ENCODE results near the gene PAX6. TPM values are rescaled to one million over a fixed set of nuclear protein-coding genes. Genes with fewer than 3 reads are reported as not detected.

PAX6 gene
- total and polyA plus RNA-seq, 3 donors from 2014 or later = 3.1 to 8.3 (median 4.1) TPM

- no peaks in the 10 kb centered on the region for H3K36me3 ChIP-seq (ENCODE audit: low read depth, missing control alignments)
- WGBS, 2 donors = 15 to 23% methylated on average over 9 of the region's 9 CpGs
- H3K4me1 ChIP-seq = peaks cover 11% of the 10 kb centered on the region
- TF ChIP-seq POLR2A (IDR thresholded peaks at IDR 0.05) (no peak), CTCF (IDR thresholded peaks at IDR 0.05) (no peak)
- peaks cover 2% of the 10 kb centered on the region for H3K27me3 ChIP-seq
- intact Hi-C loops (cut with DNase I; ENCODE audit: low total_unique reads) = no loop called here
- no peak overlapping the region for H3K4me3 ChIP-seq
- DNase-seq = no peak
- no peaks in the 10 kb centered on the region for H3K9me3 ChIP-seq
- no peak overlapping the region for H3K27ac ChIP-seq
Observed at GRCh38 chr11:31801298-31801702, 9.8 kb downstream of the PAX6 start.

DNA sequence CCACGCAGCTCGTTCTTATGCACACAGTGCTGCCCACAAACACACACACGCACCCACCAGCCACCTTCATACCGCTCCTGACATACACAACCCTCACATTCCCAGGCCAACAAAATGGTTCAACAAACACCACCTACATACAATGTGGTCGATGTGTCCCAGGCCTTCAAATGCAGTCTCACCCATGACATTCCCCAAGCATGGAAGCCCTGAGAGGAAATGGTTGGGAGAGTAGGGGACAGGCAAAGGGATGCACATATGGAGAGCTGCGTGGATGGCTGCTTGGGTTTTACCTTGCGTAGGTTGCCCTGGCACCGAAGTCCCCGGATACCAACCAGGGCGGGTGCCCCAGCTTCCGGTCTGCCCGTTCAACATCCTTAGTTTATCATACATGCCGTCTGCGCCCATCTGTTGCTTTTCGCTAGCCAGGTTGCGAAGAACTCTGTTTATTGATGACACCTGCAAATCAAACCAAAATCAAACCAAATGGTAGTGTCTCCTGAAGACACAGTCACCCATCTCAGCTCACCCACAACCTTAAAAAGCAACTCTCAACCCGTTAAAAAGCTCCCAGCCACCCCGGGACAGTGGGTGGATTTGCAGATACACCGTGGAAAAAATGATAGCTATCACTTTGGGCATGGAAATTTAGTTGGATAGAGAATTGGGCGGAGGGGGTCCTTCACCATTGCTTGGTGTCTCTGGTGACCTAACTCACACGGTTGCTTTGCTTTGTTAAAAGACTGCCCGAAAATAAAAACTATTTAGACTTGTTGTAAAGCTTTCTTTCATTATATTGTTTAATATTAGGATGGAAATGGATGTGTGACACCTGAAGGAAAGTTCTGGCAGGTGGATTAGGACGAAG lies 10.5 kb downstream of the PAX6 start:
- DNase-seq = no peak
- 11 to 18% methylated on average over 23 of the region's 23 CpGs for WGBS, 2 donors
- intact Hi-C loops (cut with DNase I; ENCODE audit: low total_unique reads) = no loop called here
- TF ChIP-seq POLR2A (IDR thresholded peaks at IDR 0.05) (no peak), CTCF (IDR thresholded peaks at IDR 0.05) (no peak)
- H3K4me1 ChIP-seq = peaks cover 9% of the 10 kb centered on the region
- H3K27me3 ChIP-seq = peaks cover 2% of the 10 kb centered on the region
- no peaks in the 10 kb centered on the region for H3K36me3 ChIP-seq (ENCODE audit: low read depth, missing control alignments)
- no peak overlapping the region for H3K4me3 ChIP-seq
- no peaks in the 10 kb centered on the region for H3K9me3 ChIP-seq
- no peak overlapping the region for H3K27ac ChIP-seq

DNA sequence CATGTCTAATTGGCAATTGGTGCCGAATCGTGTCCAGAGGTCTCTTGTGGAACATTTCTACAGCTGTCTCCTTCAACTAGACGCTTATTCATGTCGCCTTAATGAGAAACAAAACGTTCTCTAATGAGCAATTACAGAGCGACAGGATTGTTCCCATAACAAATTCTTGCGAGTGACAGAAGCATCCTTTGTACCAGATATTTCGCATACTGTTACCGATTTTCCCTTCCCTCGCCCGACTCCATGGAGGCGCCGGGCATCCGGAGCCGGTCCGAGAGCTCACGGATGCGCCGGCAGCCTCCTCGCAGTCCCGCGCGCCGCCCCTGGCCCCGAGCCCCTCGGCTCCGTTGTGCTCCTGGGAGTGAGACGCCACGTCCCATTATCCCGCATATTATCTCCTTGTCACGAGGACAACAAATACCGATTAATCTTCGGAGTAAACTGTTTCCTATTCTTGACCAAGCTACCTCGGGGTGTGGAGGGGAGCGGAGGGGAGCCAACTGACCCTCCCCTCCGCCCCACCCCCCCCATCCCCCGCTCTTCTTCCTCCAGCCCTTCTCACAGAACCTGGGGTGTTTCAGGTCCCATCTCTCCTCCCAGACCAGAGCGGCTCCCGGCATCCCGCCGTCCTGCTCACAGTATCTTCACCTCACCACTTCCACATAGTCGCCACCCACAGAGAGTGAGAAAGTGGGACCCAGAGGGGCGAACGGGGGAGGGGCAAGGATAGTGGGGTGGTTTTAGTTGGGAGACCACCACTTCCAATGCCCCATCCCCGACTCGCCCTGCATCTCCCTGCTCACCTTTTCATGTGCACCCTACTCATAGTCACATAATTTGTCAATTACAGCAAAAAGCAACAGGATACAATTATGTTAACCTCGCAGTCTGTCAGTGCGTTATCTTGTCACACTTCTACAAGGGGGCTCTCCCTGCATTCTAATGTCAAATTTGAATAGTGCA lies 11.4 kb downstream of the PAX6 start:
- intact Hi-C loops (cut with DNase I; ENCODE audit: low total_unique reads) = no loop called here
- Histone ChIP-seq H3K9me3 (no peaks in the 10 kb centered on the region), H3K36me3 (ENCODE audit: low read depth, missing control alignments) (no peaks in the 10 kb centered on the region), H3K27ac (no peak overlapping the region), H3K4me3 (no peak overlapping the region), H3K4me1 (peaks cover 8% of the 10 kb centered on the region), H3K27me3 (peaks cover 2% of the 10 kb centered on the region)
- TF ChIP-seq CTCF (IDR thresholded peaks at IDR 0.05) = no peak
- no peak for TF ChIP-seq POLR2A (IDR thresholded peaks at IDR 0.05)
- DNase-seq = no peak
- 4% methylated on average over 21 to 48 of the region's 48 CpGs for WGBS, 2 donors

- Histone ChIP-seq H3K27me3 (peaks cover under 1% of the 10 kb centered on the region), H3K4me3 (no peak overlapping the region), H3K27ac (no peak overlapping the region), H3K36me3 (ENCODE audit: low read depth, missing control alignments) (no peaks in the 10 kb centered on the region), H3K4me1 (peaks cover 4% of the 10 kb centered on the region), H3K9me3 (no peaks in the 10 kb centered on the region)
- TF ChIP-seq POLR2A (IDR thresholded peaks at IDR 0.05) = no peak
- no peak for TF ChIP-seq CTCF (IDR thresholded peaks at IDR 0.05)
- 6% methylated on average over 14 to 57 of the region's 60 CpGs for WGBS, 2 donors
- DNase-seq = no peak
- intact Hi-C loops (cut with DNase I; ENCODE audit: low total_unique reads) = no loop called here
Observed at GRCh38 chr11:31798554-31799434, 12.3 kb downstream of the PAX6 start.

Measured in testis (tissue), 3 donors.